ENCODE data around the gene GALNT5. TPM values are rescaled to one million over a fixed set of nuclear protein-coding genes. Genes with fewer than 3 reads are reported as not detected.
A peak's percentile ranks its signal among the peaks of the same experiment; 100 is the strongest.

GALNT5 gene
- polyA plus RNA-seq, 1 experiment: 22.6 TPM

DNA sequence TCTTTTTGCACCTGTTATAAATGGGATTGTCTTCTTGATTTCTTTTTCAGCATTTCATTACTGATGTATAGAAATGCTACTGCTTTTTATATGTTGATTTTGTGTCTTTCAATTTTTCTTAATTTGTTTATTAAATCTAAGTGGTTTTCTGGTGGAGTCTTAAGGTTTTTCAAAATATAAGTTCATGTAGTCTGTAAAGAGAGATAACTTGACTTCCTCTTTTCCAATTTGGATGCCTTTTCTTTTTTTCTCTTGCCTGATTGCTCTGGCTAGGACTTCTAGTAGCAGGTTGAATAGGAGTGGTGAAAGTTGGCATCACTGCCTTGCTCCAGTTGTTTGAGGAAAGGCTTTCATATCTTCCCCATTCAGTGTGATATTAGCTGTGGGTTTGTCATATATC lies 28.6 kb upstream of the GALNT5 start:
- Histone ChIP-seq H3K36me3 (ENCODE audit: control insufficient read depth, insufficient read depth, low read length) (no peaks in the 10 kb centered on the region), H3K4me3 (ENCODE audit: low read depth, low read length) (no peak overlapping the region), H3K27me3 (ENCODE audit: control insufficient read depth, insufficient read depth, low read length) (no peaks in the 10 kb centered on the region)
- TF ChIP-seq, protein P1, sequence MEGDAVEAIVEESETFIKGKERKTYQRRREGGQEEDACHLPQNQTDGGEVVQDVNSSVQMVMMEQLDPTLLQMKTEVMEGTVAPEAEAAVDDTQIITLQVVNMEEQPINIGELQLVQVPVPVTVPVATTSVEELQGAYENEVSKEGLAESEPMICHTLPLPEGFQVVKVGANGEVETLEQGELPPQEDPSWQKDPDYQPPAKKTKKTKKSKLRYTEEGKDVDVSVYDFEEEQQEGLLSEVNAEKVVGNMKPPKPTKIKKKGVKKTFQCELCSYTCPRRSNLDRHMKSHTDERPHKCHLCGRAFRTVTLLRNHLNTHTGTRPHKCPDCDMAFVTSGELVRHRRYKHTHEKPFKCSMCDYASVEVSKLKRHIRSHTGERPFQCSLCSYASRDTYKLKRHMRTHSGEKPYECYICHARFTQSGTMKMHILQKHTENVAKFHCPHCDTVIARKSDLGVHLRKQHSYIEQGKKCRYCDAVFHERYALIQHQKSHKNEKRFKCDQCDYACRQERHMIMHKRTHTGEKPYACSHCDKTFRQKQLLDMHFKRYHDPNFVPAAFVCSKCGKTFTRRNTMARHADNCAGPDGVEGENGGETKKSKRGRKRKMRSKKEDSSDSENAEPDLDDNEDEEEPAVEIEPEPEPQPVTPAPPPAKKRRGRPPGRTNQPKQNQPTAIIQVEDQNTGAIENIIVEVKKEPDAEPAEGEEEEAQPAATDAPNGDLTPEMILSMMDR (IDR thresholded peaks at IDR 0.05; ENCODE audit: insufficient read depth, low read depth, low read length): no peak
- ChIA-PET POLR2A (interaction anchor here (0.7 kb wide), 1 partner anchor 9 kb away, joined by 4 read pairs; no protein-coding TSS in a partner anchor), CTCF (interaction anchor here (1.7 to 2.3 kb wide), 2 partner anchors 14 to 74 kb away, joined by 6 to 9 read pairs; no protein-coding TSS in a partner anchor)
- no peak for DNase-seq (ENCODE audit: low read depth)

DNA sequence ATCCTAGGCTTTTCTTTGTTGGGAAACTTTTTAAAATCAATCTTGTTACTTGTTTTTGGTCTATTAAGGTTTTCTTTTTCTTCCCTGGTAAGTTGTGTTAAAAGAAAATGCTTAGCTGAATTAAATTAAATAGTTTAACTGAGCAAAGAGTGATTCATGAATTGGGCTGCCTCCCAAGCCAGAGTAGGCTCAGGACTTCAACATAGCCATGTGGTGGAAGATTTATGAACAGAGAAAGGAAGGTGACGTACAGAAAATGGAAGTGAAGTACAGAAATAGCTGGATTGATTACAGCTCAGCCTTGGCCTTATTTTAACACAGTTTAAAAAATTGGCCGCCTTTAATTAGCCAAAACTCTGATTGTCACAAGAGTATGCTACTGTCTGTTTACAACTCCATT lies 27.9 kb upstream of the GALNT5 start:
- peak; percentile 81 for DNase-seq (ENCODE audit: low read depth)
- Histone ChIP-seq H3K36me3 (ENCODE audit: control insufficient read depth, insufficient read depth, low read length) (no peaks in the 10 kb centered on the region), H3K27me3 (ENCODE audit: control insufficient read depth, insufficient read depth, low read length) (no peaks in the 10 kb centered on the region), H3K4me3 (ENCODE audit: low read depth, low read length) (no peak overlapping the region)
- CTCF ChIA-PET: interaction anchor here (0.8 to 2.3 kb wide), 4 partner anchors 14 to 895 kb away, joined by 3 to 9 read pairs (median 5); partner anchors contain the start of gene GALNT5
- TF ChIP-seq, protein P1 (IDR thresholded peaks at IDR 0.05; ENCODE audit: insufficient read depth, low read depth, low read length): no peak
- POLR2A ChIA-PET: interaction anchor here (0.7 kb wide), 1 partner anchor 8 kb away, joined by 4 read pairs; no protein-coding TSS in a partner anchor

DNA sequence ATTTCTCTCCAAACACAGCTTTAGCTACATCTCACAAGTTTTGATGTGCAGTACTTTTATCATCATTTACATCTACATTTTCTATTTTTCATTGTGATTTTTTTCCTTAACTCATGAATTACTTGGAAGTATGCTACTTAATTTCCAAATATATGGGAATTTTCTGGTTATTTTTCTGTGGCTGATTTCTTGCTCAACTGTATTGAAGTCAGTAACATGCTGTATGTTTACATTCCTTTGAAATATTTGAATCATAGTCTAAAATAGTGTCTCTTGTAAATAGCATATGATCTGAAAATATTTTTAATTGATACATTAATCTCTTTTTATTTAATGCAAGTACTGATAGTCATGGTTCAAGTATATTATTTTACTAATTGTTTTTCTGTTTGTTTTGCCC lies 26.0 kb upstream of the GALNT5 start:
- TF ChIP-seq, protein P1 (IDR thresholded peaks at IDR 0.05; ENCODE audit: insufficient read depth, low read depth, low read length): no peak
- Histone ChIP-seq H3K36me3 (ENCODE audit: control insufficient read depth, insufficient read depth, low read length) (no peaks in the 10 kb centered on the region), H3K27me3 (ENCODE audit: control insufficient read depth, insufficient read depth, low read length) (no peaks in the 10 kb centered on the region), H3K4me3 (ENCODE audit: low read depth, low read length) (no peak overlapping the region)
- ChIA-PET CTCF (interaction anchor here (0.6 kb wide), 1 partner anchor 1851 kb away, joined by 3 read pairs; no protein-coding TSS in a partner anchor), POLR2A (no interaction called here)
- DNase-seq (ENCODE audit: low read depth): no peak

DNA sequence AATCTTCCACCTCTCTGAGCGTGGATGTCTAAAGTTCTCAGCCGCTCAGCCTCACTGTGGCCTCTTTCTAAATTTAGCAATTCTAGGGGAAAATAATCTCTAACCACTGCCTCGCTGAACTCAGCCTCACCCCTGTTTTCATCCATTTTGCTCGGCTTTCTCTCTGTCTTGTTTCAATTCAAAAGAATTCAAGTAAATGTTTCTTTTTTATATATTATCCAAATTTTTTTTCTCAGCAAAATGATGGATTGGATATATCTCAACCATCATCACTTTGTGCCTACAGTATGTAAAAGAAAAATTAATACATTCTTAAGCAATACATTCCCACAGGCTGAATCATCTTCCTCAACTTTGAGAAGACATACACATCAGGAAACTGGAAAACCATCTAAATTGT lies 24.0 kb upstream of the GALNT5 start:
- no peak for DNase-seq (ENCODE audit: low read depth)
- TF ChIP-seq, protein P1 (IDR thresholded peaks at IDR 0.05; ENCODE audit: insufficient read depth, low read depth, low read length): no peak
- POLR2A ChIA-PET: no interaction called here

DNA sequence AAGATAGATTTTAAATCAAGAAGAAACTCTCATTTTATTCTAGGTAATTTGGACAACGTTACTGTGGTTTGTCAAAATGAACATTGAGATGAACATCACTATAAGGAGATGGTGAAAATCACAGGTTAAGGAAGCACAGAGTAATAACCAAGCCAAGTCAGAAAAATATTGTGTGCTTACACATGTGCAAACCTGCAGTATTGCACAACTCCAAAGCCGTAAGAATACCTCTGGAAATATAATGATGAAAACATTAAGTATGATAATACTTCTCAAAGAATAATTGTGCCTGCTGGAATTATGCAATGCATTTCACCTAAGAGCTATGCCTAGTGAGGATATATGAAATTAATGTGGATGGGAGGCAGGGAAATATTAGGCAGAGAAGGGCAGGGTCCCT lies 21.1 kb upstream of the GALNT5 start:
- no peak overlapping the region for H3K4me3 ChIP-seq (ENCODE audit: low read depth, low read length)
- no peaks in the 10 kb centered on the region for H3K27me3 ChIP-seq (ENCODE audit: control insufficient read depth, insufficient read depth, low read length)
- CTCF ChIA-PET: interaction anchor here (0.6 kb wide), 1 partner anchor 580 kb away, joined by 3 read pairs; no protein-coding TSS in a partner anchor
- TF ChIP-seq, protein P1 (IDR thresholded peaks at IDR 0.05; ENCODE audit: insufficient read depth, low read depth, low read length): no peak
- POLR2A ChIA-PET: no interaction called here
- DNase-seq (ENCODE audit: low read depth): no peak
- no peaks in the 10 kb centered on the region for H3K36me3 ChIP-seq (ENCODE audit: control insufficient read depth, insufficient read depth, low read length)

More for the DNA sequence above, 24.0 kb upstream of the GALNT5 start:
- no peaks in the 10 kb centered on the region for H3K36me3 ChIP-seq (ENCODE audit: control insufficient read depth, insufficient read depth, low read length)
- H3K4me3 ChIP-seq (ENCODE audit: low read depth, low read length): no peak overlapping the region
- H3K27me3 ChIP-seq (ENCODE audit: control insufficient read depth, insufficient read depth, low read length): no peaks in the 10 kb centered on the region
- CTCF ChIA-PET: no interaction called here

All from BJ (cell line).